Hepatocyte (in vitro differentiated cells): Measurements from ENCODE around the gene DEPDC4. TPM values are rescaled to one million over a fixed set of nuclear protein-coding genes. Genes with fewer than 3 reads are reported as not detected.

Experiments used
- DNase-seq: peaks from one replicate; pipeline ENCODE4 v3.0.0-alpha.2; 2016; ENCODE audit warnings: low spot score
- H2AFZ ChIP-seq: fragments of 200-600 bp; sonication (generic); 2 replicates; pipeline ENCODE4 v1.6.0; 2016; ENCODE audit warnings: antibody characterized with exemption, mild to moderate bottlenecking
- H3K27ac ChIP-seq: fragments of 200-600 bp; sonication (generic); 2 replicates; pipeline ENCODE4 v1.5.1; 2016; ENCODE audit warnings: mild to moderate bottlenecking
- H3K27me3 ChIP-seq: fragments of 200-600 bp; sonication (generic); 2 replicates; pipeline ENCODE4 v1.6.1; 2016
- H3K36me3 ChIP-seq: fragments of 200-600 bp; sonication (generic); replicated peaks from 2 replicates; pipeline ENCODE4 v1.5.1; 2016; ENCODE audit warnings: low read depth; ENCODE audit not compliant: insufficient read depth
- H3K4me1 ChIP-seq: fragments of 200-600 bp; sonication (generic); 2 replicates; pipeline ENCODE4 v1.5.1; 2016; ENCODE audit warnings: mild to moderate bottlenecking, moderate library complexity; ENCODE audit not compliant: insufficient read depth
- H3K4me2 ChIP-seq: fragments of 200-600 bp; sonication (generic); 2 replicates; pipeline ENCODE4 v1.6.0; 2016
- H3K4me3 ChIP-seq: fragments of 200-600 bp; sonication (generic); 2 replicates; pipeline ENCODE4 v1.5.1; 2016; ENCODE audit warnings: mild to moderate bottlenecking
- H3K79me2 ChIP-seq: fragments of 200-600 bp; sonication (generic); 2 replicates; pipeline ENCODE4 v1.6.0; 2017; ENCODE audit warnings: mild to moderate bottlenecking
- H3K9me2 ChIP-seq: fragments of 200-600 bp; sonication (generic); replicated peaks from 2 replicates; pipeline ENCODE4 v1.6.0; 2017; ENCODE audit warnings: mild to moderate bottlenecking; ENCODE audit not compliant: insufficient read depth
- H3K9me3 ChIP-seq: fragments of 200-600 bp; sonication (generic); 2 replicates; pipeline ENCODE4 v1.5.1; 2016; ENCODE audit warnings: low read depth, mild to moderate bottlenecking
- H4K20me1 ChIP-seq: fragments of 200-600 bp; sonication (generic); 2 replicates; pipeline ENCODE4 v1.6.0; 2016; ENCODE audit warnings: mild to moderate bottlenecking; ENCODE audit not compliant: insufficient read depth, poor library complexity, severe bottlenecking
- CTCF ChIP-seq: fragments of 200-600 bp; sonication (generic); IDR thresholded peaks from 2 replicates; pipeline ENCODE4 v1.5.1; 2016; ENCODE audit warnings: antibody characterized with exemption, mild to moderate bottlenecking; ENCODE audit not compliant: poor library complexity
- EZH2 ChIP-seq: fragments of 200-600 bp; sonication (generic); IDR thresholded peaks from 2 replicates; pipeline ENCODE4 v1.6.1; 2016; ENCODE audit warnings: antibody characterized with exemption, mild to moderate bottlenecking, borderline replicate concordance
- EZH2phosphoT487 ChIP-seq: fragments of 200-600 bp; sonication (generic); IDR thresholded peaks from one replicate; pipeline ENCODE4 v1.6.1; 2018; ENCODE audit warnings: antibody characterized with exemption, mild to moderate bottlenecking, low read depth, moderate library complexity; ENCODE audit not compliant: unreplicated experiment, severe bottlenecking
- WGBS: methylation state at CpG from one replicate; pipeline ENCODE4 v1.1.6; 2016; ENCODE audit warnings: low lambda C conversion rate; ENCODE audit errors: missing lambda C conversion rate; 5-methylcytosine and 5-hydroxymethylcytosine counted together
- polyA plus RNA-seq: library from polyadenylated mRNA; unstranded; fragments of >200 nt; fragmentation: Nextera tagmentation; extraction: Ambion mirVana; gene quantifications from 2 replicates; pipeline ENCODE4 v1.2.1, GENCODE V29; 2016
- total RNA-seq: library from RNA; depleted of rRNA; stranded (reverse); fragments of >200 nt; gene quantifications from 2 replicates; pipeline ENCODE4 v1.2.3, GENCODE V29; 2014

The DEPDC4 gene
- total and polyA plus RNA-seq, 2 experiments from 2014 or later, result 0.69 to 1.3 TPM

- DNase-seq, result no peak
- Histone ChIP-seq H3K4me3 (no peak overlapping the region), H3K27me3 (no peaks in the 10 kb centered on the region), H3K4me2 (no peak overlapping the region), H4K20me1 (no peaks in the 10 kb centered on the region), H3K79me2 (no peaks in the 10 kb centered on the region), H3K27ac (no peak overlapping the region), H3K9me3 (no peaks in the 10 kb centered on the region), H3K36me3 (no peaks in the 10 kb centered on the region), H2AFZ (no peak overlapping the region), H3K4me1 (no peaks in the 10 kb centered on the region), H3K9me2 (no peaks in the 10 kb centered on the region)
- no peak for TF ChIP-seq EZH2
- TF ChIP-seq EZH2phosphoT487, result no peak
- TF ChIP-seq CTCF, result no peak
- WGBS, result 86% methylated on average over 1 of the region's 1 CpG
These were observed 8.8 kb downstream of the DEPDC4 start for GRCh38 chr12:100258127-100258526.

- no peak overlapping the region for H2AFZ ChIP-seq
- H3K4me3 ChIP-seq, result no peak overlapping the region
- 87% methylated on average over 1 of the region's 1 CpG for WGBS
These were observed 12.0 kb downstream of the DEPDC4 start for GRCh38 chr12:100254876-100255275.

GRCh38 chr12:100253437-100253836 lies 13.4 kb downstream of the DEPDC4 start:
- Histone ChIP-seq H3K36me3 (no peaks in the 10 kb centered on the region), H3K4me2 (no peak overlapping the region), H3K9me3 (no peaks in the 10 kb centered on the region), H3K9me2 (no peaks in the 10 kb centered on the region), H3K79me2 (no peaks in the 10 kb centered on the region), H3K27ac (no peak overlapping the region), H2AFZ (no peak overlapping the region), H3K4me3 (no peak overlapping the region), H3K4me1 (peaks cover 7% of the 10 kb centered on the region), H4K20me1 (no peaks in the 10 kb centered on the region), H3K27me3 (no peaks in the 10 kb centered on the region)
- WGBS, result 100% methylated on average over 1 of the region's 1 CpG
- no peak for DNase-seq
- TF ChIP-seq EZH2phosphoT487, result no peak

More at GRCh38 chr12:100254876-100255275, 12.0 kb downstream of the DEPDC4 start:
- H3K79me2 ChIP-seq, result no peaks in the 10 kb centered on the region
- DNase-seq, result no peak
- no peaks in the 10 kb centered on the region for H3K9me2 ChIP-seq
- no peak overlapping the region for H3K4me2 ChIP-seq
- H3K9me3 ChIP-seq, result no peaks in the 10 kb centered on the region
- H3K27me3 ChIP-seq, result no peaks in the 10 kb centered on the region
- H3K4me1 ChIP-seq, result peaks cover 7% of the 10 kb centered on the region
- TF ChIP-seq EZH2 (no peak), CTCF (no peak), EZH2phosphoT487 (no peak)
- no peaks in the 10 kb centered on the region for H4K20me1 ChIP-seq
- H3K36me3 ChIP-seq, result no peaks in the 10 kb centered on the region
- no peak overlapping the region for H3K27ac ChIP-seq

GRCh38 chr12:100251917-100252316 lies 15.0 kb downstream of the DEPDC4 start:
- Histone ChIP-seq H3K4me2 (peak overlapping the region; percentile 47), H2AFZ (no peak overlapping the region), H3K79me2 (no peaks in the 10 kb centered on the region), H3K36me3 (no peaks in the 10 kb centered on the region), H3K4me1 (peaks cover 7% of the 10 kb centered on the region), H3K27ac (no peak overlapping the region), H3K9me2 (no peaks in the 10 kb centered on the region), H3K9me3 (no peaks in the 10 kb centered on the region), H3K4me3 (no peak overlapping the region), H4K20me1 (no peaks in the 10 kb centered on the region), H3K27me3 (no peaks in the 10 kb centered on the region)
- no peak for TF ChIP-seq EZH2
- DNase-seq, result peak; percentile 54
- 62% methylated on average over 2 of the region's 2 CpGs for WGBS

- H3K9me3 ChIP-seq, result no peaks in the 10 kb centered on the region
- no peaks in the 10 kb centered on the region for H4K20me1 ChIP-seq
- H3K36me3 ChIP-seq, result no peaks in the 10 kb centered on the region
- no peak overlapping the region for H3K4me3 ChIP-seq
- no peak for DNase-seq
- no peaks in the 10 kb centered on the region for H3K9me2 ChIP-seq
- no peak overlapping the region for H2AFZ ChIP-seq
- H3K27ac ChIP-seq, result no peak overlapping the region
- peaks cover 7% of the 10 kb centered on the region for H3K4me1 ChIP-seq
- H3K27me3 ChIP-seq, result no peaks in the 10 kb centered on the region
- no peaks in the 10 kb centered on the region for H3K79me2 ChIP-seq
- 92% methylated on average over 7 of the region's 7 CpGs for WGBS
- no peak overlapping the region for H3K4me2 ChIP-seq
- no peak for TF ChIP-seq EZH2
- no peak for TF ChIP-seq CTCF
- no peak for TF ChIP-seq EZH2phosphoT487
These were observed 16.9 kb downstream of the DEPDC4 start for GRCh38 chr12:100249941-100250340.
